Renal pelvis (tissue), 3 donors: Measurements from ENCODE around the gene ARID5B. TPM values are rescaled to one million over a fixed set of nuclear protein-coding genes. Genes with fewer than 3 reads are reported as not detected.

Source experiments
- polyA plus RNA-seq, 3 donors: library from polyadenylated mRNA; unstranded; fragments of 120-200 nt; gene quantifications; one replicate each; pipeline ENCODE4 v1.2.1, GENCODE V29; 2013; ENCODE audit not compliant: insufficient read length in 3 of 3

Gene ARID5B
- polyA plus RNA-seq, 3 donors, result 44.7 to 69.4 (median 56.7) TPM

Other genes starting within 250 kb of the ARID5B start
- gene CABCOCO1, start 238.8 kb upstream of the ARID5B start, polyA plus RNA-seq, result 1 to 10 TPM; 1.9 to 3.4 (median 2.2) TPM